Ovary (tissue), 3 donors: ENCODE results near the gene CERS4.

Source experiments
- POLR2A ChIP-seq: fragments of 450-650 bp; IDR thresholded peaks from one replicate; pipeline ENCODE4 v1.6.1; 2017; ENCODE audit warnings: antibody characterized with exemption, mild to moderate bottlenecking, moderate library complexity
- TF ChIP-seq, protein P1 (sequence below), 3 donors: fragments of 450-650 bp in 2 of 3; fragments of 200-600 bp in 1 of 3; IDR thresholded peaks; one replicate each; pipeline versions ENCODE4 v1.5.1 to v1.8.0; 2016 to 2022; ENCODE audit warnings: antibody characterized with exemption in 3 of 3, mild to moderate bottlenecking in 1 of 3
- donor health status: DM: no; HTN: no; CAD: no.

DNA sequence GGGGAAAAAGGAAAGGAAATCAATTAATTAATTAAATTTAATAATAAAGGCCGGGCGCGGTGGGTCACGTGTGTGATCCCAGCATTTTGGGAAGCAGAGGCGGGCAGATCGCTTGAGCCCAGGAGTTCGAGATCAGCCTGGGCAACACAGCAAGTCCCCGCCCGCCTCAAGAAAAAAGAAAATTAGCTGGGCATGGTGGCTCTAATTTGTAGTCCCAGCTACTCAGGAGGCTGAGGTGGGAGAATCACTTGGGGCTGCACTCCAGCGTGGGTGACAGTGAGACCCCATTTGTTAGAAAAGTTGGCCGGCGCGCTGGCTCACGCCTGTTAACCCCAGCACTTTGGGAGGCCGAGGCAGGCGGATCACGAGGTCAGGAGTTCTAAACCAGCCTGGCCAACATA is 99.7 kb downstream of the CERS4 start:
- TF ChIP-seq, protein P1, sequence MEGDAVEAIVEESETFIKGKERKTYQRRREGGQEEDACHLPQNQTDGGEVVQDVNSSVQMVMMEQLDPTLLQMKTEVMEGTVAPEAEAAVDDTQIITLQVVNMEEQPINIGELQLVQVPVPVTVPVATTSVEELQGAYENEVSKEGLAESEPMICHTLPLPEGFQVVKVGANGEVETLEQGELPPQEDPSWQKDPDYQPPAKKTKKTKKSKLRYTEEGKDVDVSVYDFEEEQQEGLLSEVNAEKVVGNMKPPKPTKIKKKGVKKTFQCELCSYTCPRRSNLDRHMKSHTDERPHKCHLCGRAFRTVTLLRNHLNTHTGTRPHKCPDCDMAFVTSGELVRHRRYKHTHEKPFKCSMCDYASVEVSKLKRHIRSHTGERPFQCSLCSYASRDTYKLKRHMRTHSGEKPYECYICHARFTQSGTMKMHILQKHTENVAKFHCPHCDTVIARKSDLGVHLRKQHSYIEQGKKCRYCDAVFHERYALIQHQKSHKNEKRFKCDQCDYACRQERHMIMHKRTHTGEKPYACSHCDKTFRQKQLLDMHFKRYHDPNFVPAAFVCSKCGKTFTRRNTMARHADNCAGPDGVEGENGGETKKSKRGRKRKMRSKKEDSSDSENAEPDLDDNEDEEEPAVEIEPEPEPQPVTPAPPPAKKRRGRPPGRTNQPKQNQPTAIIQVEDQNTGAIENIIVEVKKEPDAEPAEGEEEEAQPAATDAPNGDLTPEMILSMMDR (IDR thresholded peaks at IDR 0.05): no peak
- no peak for TF ChIP-seq POLR2A
